MCF 10A (cell line): ENCODE measurements around the gene PATL1. TPM values are rescaled to one million over a fixed set of nuclear protein-coding genes. Genes with fewer than 3 reads are reported as not detected.
"Not testable (repeated sequence)": the region's sequence is repeated elsewhere in the genome, so short reads cannot be mapped to it uniquely, and the experiment has no call there.

Source experiments
- BruUV-seq: library from RNA; stranded (reverse); fragments of 400-500 nt; replicated peaks from 2 replicates; lab custom pipeline; 2021; lab: Mats Ljungman, UMichigan
- CTCF ChIA-PET: fragments of 300-600 bp; sonication (Branson Sonifier 250); formaldehyde crosslinking; extraction: SDS; loops from one replicate; lab custom pipeline; 2021; ENCODE audit warnings: antibody characterized with exemption, inconsistent platforms; lab: Yijun Ruan, JAX
- POLR2A ChIA-PET: fragments of 300-600, 350-650 bp; sonication (Branson Sonifier 250); formaldehyde crosslinking; extraction: SDS; loops from one replicate; lab custom pipeline; 2020; ENCODE audit warnings: antibody characterized with exemption, inconsistent platforms; lab: Yijun Ruan, JAX
- DNase-seq: peaks from one replicate; pipeline ENCODE4 v3.0.0-alpha.2; 2018; ENCODE audit not compliant: unreplicated experiment
- H3K27ac Mint-ChIP-seq: one replicate; pipeline ENCODE4 v1.8.0; 2022; ENCODE audit warnings: mild to moderate bottlenecking, low read depth, mixed read lengths; ENCODE audit not compliant: unreplicated experiment
- H3K27me3 Mint-ChIP-seq: one replicate; pipeline ENCODE4 v1.8.0; 2022; ENCODE audit warnings: mixed read lengths; ENCODE audit not compliant: insufficient read depth, unreplicated experiment
- H3K36me3 Mint-ChIP-seq: one replicate; pipeline ENCODE4 v1.8.0; 2022; ENCODE audit warnings: mild to moderate bottlenecking, moderate library complexity, mixed read lengths; ENCODE audit not compliant: insufficient read depth, unreplicated experiment
- H3K4me1 Mint-ChIP-seq: one replicate; pipeline ENCODE4 v1.8.0; 2022; ENCODE audit warnings: mixed read lengths; ENCODE audit not compliant: insufficient read depth, unreplicated experiment
- H3K4me3 Mint-ChIP-seq: one replicate; pipeline ENCODE4 v1.8.0; 2022; ENCODE audit warnings: mild to moderate bottlenecking, moderate library complexity, mixed read lengths; ENCODE audit not compliant: unreplicated experiment
- H3K9me3 Mint-ChIP-seq: one replicate; pipeline ENCODE4 v1.8.0; 2022; ENCODE audit warnings: mixed read lengths; ENCODE audit not compliant: unreplicated experiment
- CTCF ChIP-seq: fragments of 200-600 bp; IDR thresholded peaks from one replicate; pipeline ENCODE4 v1.8.0; 2022; ENCODE audit warnings: antibody characterized with exemption, mild to moderate bottlenecking; ENCODE audit not compliant: unreplicated experiment
- intact Hi-C: fragments of 100-400 bp; cut with micrococcal nuclease; formaldehyde crosslinking; loops from 2 replicates; pipeline ENCODE4 v1.14.1; 2022
- total RNA-seq: library from RNA; stranded (reverse); gene quantifications from 2 replicates; pipeline ENCODE4 v1.2.3, GENCODE V29; 2022

Gene PATL1
- total RNA-seq, 1 experiment from 2014 or later = 42.6 TPM

- no peak overlapping the region for H3K4me3 Mint-ChIP-seq
- CTCF ChIA-PET = interaction anchor here (1.2 kb wide), 1 partner anchor 13 kb away, joined by 3 read pairs; no protein-coding TSS in a partner anchor
- POLR2A ChIA-PET = interaction anchor here (0.7 to 1.6 kb wide), 3 partner anchors 13 to 37 kb away, joined by 3 to 6 read pairs (median 3); no protein-coding TSS in a partner anchor
- no peak for TF ChIP-seq CTCF
- intact Hi-C loops = no loop called here
- H3K27ac Mint-ChIP-seq = no peak overlapping the region
- H3K9me3 Mint-ChIP-seq = no peaks in the 10 kb centered on the region
- no peak for DNase-seq
- peaks cover 12% of the 10 kb centered on the region for H3K36me3 Mint-ChIP-seq
- no TSS peak for BruUV-seq
- no peaks in the 10 kb centered on the region for H3K4me1 Mint-ChIP-seq
- H3K27me3 Mint-ChIP-seq = no peaks in the 10 kb centered on the region
These were observed 38.8 kb downstream of the PATL1 start for GRCh38 chr11:59629996-59630395.

- BruUV-seq, H3K27ac Mint-ChIP-seq, H3K4me3 Mint-ChIP-seq, H3K9me3 Mint-ChIP-seq, POLR2A ChIA-PET, intact Hi-C loops, DNase-seq, H3K4me1 Mint-ChIP-seq, H3K36me3 Mint-ChIP-seq, H3K27me3 Mint-ChIP-seq, CTCF ChIA-PET: not testable (repeated sequence)
These were observed 41.9 kb downstream of the PATL1 start for GRCh38 chr11:59626969-59627368.

DNA sequence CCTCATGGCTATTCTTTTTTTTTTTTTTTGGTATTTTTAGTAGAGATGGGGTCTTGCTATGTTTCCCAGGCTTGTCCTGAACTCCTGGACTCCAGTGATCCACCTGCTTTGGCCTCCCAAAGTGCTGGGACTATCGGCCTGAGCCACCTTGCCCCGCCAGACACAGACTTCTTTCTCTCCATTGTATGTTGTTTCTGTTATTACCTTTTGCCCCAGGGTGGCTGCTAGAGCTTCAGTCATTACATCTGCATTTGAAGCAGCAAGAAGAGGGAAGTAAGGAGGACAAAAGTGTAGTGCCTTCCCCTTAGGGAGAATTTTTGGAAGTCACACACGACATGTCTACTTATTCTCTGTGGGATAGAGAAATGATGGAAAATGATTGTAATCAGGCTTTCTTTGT, 43.1 kb downstream of the PATL1 start:
- DNase-seq = no peak
- POLR2A ChIA-PET = interaction anchor here (0.6 kb wide), 1 partner anchor 10 kb away, joined by 3 read pairs; the partner anchor contains the start of gene OSBP
- Mint-ChIP-seq H3K9me3 (no peaks in the 10 kb centered on the region), H3K27ac (no peak overlapping the region), H3K4me3 (no peak overlapping the region), H3K36me3 (peaks cover 10% of the 10 kb centered on the region), H3K27me3 (no peaks in the 10 kb centered on the region), H3K4me1 (no peaks in the 10 kb centered on the region)
- no TSS peak for BruUV-seq
- CTCF ChIA-PET = interaction anchor here (0.6 kb wide), 1 partner anchor 88 kb away, joined by 3 read pairs; no protein-coding TSS in a partner anchor
- intact Hi-C loops = no loop called here
- no peak for TF ChIP-seq CTCF

GRCh38 chr11:59617876-59618275, 51.0 kb downstream of the PATL1 start:
- intact Hi-C loops = loop anchor here (2.0 to 5.0 kb wide), 3 partner anchors 51 to 1041 kb away; partner anchors contain the start of genes LPXN, PATL1 and ZFP91
- Mint-ChIP-seq H3K4me1 (peaks cover 13% of the 10 kb centered on the region), H3K4me3 (no peak overlapping the region), H3K9me3 (no peaks in the 10 kb centered on the region), H3K36me3 (peaks cover 10% of the 10 kb centered on the region), H3K27ac (no peak overlapping the region), H3K27me3 (no peaks in the 10 kb centered on the region)
- no TSS peak for BruUV-seq
- ChIA-PET POLR2A (interaction anchor here (0.7 to 7.9 kb wide), 7 partner anchors 11 to 601 kb away, joined by 3 to 85 read pairs (median 26); partner anchors contain the start of genes PATL1 and STX3), CTCF (interaction anchor here (0.6 to 0.7 kb wide), 2 partner anchors 23 to 81 kb away, joined by 3 read pairs; no protein-coding TSS in a partner anchor)
- no peak for TF ChIP-seq CTCF
- no peak for DNase-seq
